HepG2 (cell line): ENCODE measurements around the gene BAHCC1. TPM values are rescaled to one million over a fixed set of nuclear protein-coding genes. Genes with fewer than 3 reads are reported as not detected.
A peak's percentile ranks its signal among the peaks of the same experiment; 100 is the strongest.

Experiments used
- AHR ChIP-seq: IDR thresholded peaks from 2 replicates; pipeline ENCODE4 v1.6.1; 2018; ENCODE audit warnings: missing genetic modification reagents, missing compliant biosample characterization
- ATF1 ChIP-seq: IDR thresholded peaks from 2 replicates; pipeline ENCODE4 v1.6.1; 2016; ENCODE audit warnings: mild to moderate bottlenecking, control low read depth
- HNRNPK ChIP-seq: fragments of 200-400 bp; formaldehyde crosslinking; IDR thresholded peaks from 2 replicates; pipeline ENCODE4 v1.6.1; 2018; ENCODE audit warnings: low read length, low read depth, moderate library complexity, mild to moderate bottlenecking; ENCODE audit not compliant: poor library complexity, severe bottlenecking
- RNF219 ChIP-seq: sonication (generic); formaldehyde crosslinking; IDR thresholded peaks from 2 replicates; pipeline ENCODE4 v1.5.0; 2020; ENCODE audit warnings: mild to moderate bottlenecking, missing genetic modification reagents
- XRCC5 ChIP-seq: fragments of 200-400 bp; formaldehyde crosslinking; optimal IDR thresholded peaks from 2 replicates; pipeline ENCODE3; 2017; ENCODE audit warnings: mild to moderate bottlenecking, low read length
- ZBTB7A ChIP-seq: sonication (generic); formaldehyde crosslinking; IDR thresholded peaks from 2 replicates; pipeline ENCODE4 v1.8.0; 2022; ENCODE audit warnings: mild to moderate bottlenecking, missing genetic modification reagents
- ZFAT ChIP-seq: sonication (generic); formaldehyde crosslinking; conservative IDR thresholded peaks from 2 replicates; pipeline ENCODE4 v1.8.1; 2023; ENCODE audit warnings: missing genetic modification reagents, inconsistent platforms
- ZNF3 ChIP-seq: IDR thresholded peaks from 2 replicates; pipeline ENCODE4 v1.7.0; 2017; ENCODE audit warnings: inconsistent platforms
- ZNF33A ChIP-seq: sonication (generic); formaldehyde crosslinking; IDR thresholded peaks from 2 replicates; pipeline ENCODE4 v1.5.1; 2020; ENCODE audit warnings: missing genetic modification reagents, mild to moderate bottlenecking, moderate library complexity, borderline replicate concordance
- ZNF468 ChIP-seq: sonication (generic); formaldehyde crosslinking; IDR thresholded peaks from 2 replicates; pipeline ENCODE4 v1.8.0; 2022; ENCODE audit warnings: mild to moderate bottlenecking, moderate library complexity, missing genetic modification reagents
- ZNF703 ChIP-seq: sonication (generic); formaldehyde crosslinking; IDR thresholded peaks from 2 replicates; pipeline ENCODE4 v1.5.1; 2020; ENCODE audit warnings: missing genetic modification reagents, mild to moderate bottlenecking, moderate library complexity, borderline replicate concordance
- ZNF710 ChIP-seq: sonication (generic); formaldehyde crosslinking; IDR thresholded peaks from 2 replicates; pipeline ENCODE4 v1.5.0; 2020; ENCODE audit warnings: mild to moderate bottlenecking, missing genetic modification reagents, borderline replicate concordance
- ZNF766 ChIP-seq: sonication (generic); formaldehyde crosslinking; IDR thresholded peaks from 2 replicates; pipeline ENCODE4 v1.5.0; 2020; ENCODE audit warnings: missing genetic modification reagents, borderline replicate concordance
- polyA plus RNA-seq, 8 experiments: library from polyadenylated mRNA; depleted of rRNA in 3 of 8; stranded (reverse) in 7 of 8; unstranded in 1 of 8; fragments of >200 nt; fragmentation: Illumina TruSeq in 4 of 8; extraction: Trizol in 4 of 8; gene quantifications; 2 replicates each; pipeline versions ENCODE4 v1.2.1 to v1.2.3, GENCODE V29; 2011 to 2016; ENCODE audit warnings: low read depth in 4 of 8, missing spikeins in 1 of 8, mixed read lengths in 1 of 8; ENCODE audit not compliant: insufficient read depth in 1 of 8
- total RNA-seq, 5 experiments: library from RNA; depleted of rRNA; stranded (reverse); fragments of >200 nt; fragmentation: Illumina TruSeq; extraction: Trizol; gene quantifications; 2 replicates each; pipeline ENCODE4 v1.2.3, GENCODE V29; 2016; ENCODE audit warnings: low read depth in 1 of 5
- TF ChIP-seq, protein P1 (sequence below): fragments of 450-650 bp; IDR thresholded peaks from 2 replicates; pipeline ENCODE4 v1.6.1; 2017; ENCODE audit warnings: mild to moderate bottlenecking
- TF ChIP-seq, protein P2 (sequence below): sonication (generic); formaldehyde crosslinking; IDR thresholded peaks from 2 replicates; pipeline ENCODE4 v1.4.0; 2020; ENCODE audit warnings: mild to moderate bottlenecking, missing genetic modification reagents
- TF ChIP-seq, protein P3 (sequence below): sonication (generic); formaldehyde crosslinking; IDR thresholded peaks from 2 replicates; pipeline ENCODE4 v1.4.0; 2020; ENCODE audit warnings: mild to moderate bottlenecking, missing genetic modification reagents, borderline replicate concordance

The BAHCC1 gene
- total and polyA plus RNA-seq, 2 of the 13 experiments (the other 11 are each of a cell fraction or from before 2014, with no cell fraction given): 1.4 to 1.7 TPM

DNA sequence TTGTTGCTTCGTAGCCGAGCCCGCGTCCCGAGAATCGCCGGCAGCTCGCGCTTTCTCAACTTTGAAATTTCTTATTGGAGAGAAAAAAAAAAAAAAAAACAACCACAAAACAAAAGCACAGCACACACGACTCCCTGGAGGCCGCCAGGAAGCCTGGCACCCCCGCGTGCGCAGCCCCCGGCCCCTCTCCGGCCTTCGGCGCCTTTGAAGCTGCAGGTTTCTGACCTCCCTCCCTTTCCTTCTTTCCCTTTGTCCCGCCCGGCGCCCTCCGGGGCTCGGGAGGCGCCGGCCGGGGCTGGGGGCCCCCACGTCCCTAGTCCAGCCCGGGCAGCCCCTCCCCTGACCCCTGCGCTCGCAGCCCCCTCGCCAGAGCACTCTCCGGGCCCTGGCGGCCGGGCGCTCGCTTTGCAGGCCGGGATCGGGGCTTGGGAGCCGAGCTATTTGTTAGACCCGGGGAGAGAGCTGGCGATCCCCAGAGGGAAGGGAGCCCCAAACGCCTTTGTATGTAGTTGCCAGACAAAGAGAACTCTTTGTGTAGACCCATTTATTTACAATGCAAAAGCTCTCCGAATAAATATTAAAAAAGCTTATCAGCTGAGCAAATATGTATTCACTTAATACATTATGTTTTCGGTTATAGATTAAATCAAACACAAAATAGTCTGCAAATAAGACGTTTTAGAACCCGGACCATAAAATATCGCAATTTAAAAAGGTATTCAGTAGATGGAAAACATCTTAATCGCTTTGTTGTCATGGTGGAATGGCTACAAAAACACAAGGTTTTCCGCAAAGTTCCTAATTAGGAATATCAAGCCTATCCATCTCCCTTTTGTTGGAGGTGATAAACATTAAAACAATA is 2.3 kb downstream of the BAHCC1 start (continued):
- TF ChIP-seq, protein P1, sequence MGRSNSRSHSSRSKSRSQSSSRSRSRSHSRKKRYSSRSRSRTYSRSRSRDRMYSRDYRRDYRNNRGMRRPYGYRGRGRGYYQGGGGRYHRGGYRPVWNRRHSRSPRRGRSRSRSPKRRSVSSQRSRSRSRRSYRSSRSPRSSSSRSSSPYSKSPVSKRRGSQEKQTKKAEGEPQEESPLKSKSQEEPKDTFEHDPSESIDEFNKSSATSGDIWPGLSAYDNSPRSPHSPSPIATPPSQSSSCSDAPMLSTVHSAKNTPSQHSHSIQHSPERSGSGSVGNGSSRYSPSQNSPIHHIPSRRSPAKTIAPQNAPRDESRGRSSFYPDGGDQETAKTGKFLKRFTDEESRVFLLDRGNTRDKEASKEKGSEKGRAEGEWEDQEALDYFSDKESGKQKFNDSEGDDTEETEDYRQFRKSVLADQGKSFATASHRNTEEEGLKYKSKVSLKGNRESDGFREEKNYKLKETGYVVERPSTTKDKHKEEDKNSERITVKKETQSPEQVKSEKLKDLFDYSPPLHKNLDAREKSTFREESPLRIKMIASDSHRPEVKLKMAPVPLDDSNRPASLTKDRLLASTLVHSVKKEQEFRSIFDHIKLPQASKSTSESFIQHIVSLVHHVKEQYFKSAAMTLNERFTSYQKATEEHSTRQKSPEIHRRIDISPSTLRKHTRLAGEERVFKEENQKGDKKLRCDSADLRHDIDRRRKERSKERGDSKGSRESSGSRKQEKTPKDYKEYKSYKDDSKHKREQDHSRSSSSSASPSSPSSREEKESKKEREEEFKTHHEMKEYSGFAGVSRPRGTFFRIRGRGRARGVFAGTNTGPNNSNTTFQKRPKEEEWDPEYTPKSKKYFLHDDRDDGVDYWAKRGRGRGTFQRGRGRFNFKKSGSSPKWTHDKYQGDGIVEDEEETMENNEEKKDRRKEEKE: no peak
- peak; percentile 61; the same call in 1 of the 2 replicates for TF ChIP-seq ZNF703
- peak; percentile 75 for TF ChIP-seq HNRNPK
- TF ChIP-seq, protein P2, sequence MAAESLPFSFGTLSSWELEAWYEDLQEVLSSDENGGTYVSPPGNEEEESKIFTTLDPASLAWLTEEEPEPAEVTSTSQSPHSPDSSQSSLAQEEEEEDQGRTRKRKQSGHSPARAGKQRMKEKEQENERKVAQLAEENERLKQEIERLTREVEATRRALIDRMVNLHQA (CRISPR knock-in tag): no peak
- TF ChIP-seq, protein P3, sequence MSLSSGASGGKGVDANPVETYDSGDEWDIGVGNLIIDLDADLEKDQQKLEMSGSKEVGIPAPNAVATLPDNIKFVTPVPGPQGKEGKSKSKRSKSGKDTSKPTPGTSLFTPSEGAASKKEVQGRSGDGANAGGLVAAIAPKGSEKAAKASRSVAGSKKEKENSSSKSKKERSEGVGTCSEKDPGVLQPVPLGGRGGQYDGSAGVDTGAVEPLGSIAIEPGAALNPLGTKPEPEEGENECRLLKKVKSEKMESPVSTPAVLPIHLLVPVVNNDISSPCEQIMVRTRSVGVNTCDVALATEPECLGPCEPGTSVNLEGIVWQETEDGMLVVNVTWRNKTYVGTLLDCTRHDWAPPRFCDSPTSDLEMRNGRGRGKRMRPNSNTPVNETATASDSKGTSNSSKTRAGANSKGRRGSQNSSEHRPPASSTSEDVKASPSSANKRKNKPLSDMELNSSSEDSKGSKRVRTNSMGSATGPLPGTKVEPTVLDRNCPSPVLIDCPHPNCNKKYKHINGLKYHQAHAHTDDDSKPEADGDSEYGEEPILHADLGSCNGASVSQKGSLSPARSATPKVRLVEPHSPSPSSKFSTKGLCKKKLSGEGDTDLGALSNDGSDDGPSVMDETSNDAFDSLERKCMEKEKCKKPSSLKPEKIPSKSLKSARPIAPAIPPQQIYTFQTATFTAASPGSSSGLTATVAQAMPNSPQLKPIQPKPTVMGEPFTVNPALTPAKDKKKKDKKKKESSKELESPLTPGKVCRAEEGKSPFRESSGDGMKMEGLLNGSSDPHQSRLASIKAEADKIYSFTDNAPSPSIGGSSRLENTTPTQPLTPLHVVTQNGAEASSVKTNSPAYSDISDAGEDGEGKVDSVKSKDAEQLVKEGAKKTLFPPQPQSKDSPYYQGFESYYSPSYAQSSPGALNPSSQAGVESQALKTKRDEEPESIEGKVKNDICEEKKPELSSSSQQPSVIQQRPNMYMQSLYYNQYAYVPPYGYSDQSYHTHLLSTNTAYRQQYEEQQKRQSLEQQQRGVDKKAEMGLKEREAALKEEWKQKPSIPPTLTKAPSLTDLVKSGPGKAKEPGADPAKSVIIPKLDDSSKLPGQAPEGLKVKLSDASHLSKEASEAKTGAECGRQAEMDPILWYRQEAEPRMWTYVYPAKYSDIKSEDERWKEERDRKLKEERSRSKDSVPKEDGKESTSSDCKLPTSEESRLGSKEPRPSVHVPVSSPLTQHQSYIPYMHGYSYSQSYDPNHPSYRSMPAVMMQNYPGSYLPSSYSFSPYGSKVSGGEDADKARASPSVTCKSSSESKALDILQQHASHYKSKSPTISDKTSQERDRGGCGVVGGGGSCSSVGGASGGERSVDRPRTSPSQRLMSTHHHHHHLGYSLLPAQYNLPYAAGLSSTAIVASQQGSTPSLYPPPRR: peak; percentile 41; the same call in 1 of the 2 replicates
- TF ChIP-seq ZNF710 (CRISPR knock-in tag): peak; percentile 76; the same call in 1 of the 2 replicates
- TF ChIP-seq AHR: no peak
- TF ChIP-seq ZNF33A: no peak
- no peak for TF ChIP-seq ZNF468
- TF ChIP-seq XRCC5: peak; percentile 44
- no peak for TF ChIP-seq ATF1 (CRISPR knock-in tag)
- TF ChIP-seq ZNF766: no peak
- no peak for TF ChIP-seq ZFAT (CRISPR knock-in tag)
- peak; percentile 82 for TF ChIP-seq ZBTB7A (CRISPR knock-in tag)
- TF ChIP-seq ZNF3: no peak
- no peak for TF ChIP-seq RNF219
